Astrocyte (in vitro differentiated cells and primary cell): Measurements from ENCODE around the gene ADORA1.

Experiments
- CTCF ChIP-seq: IDR thresholded peaks from 2 replicates; pipeline ENCODE4 v1.5.1; 2011; ENCODE audit warnings: low read depth, mild to moderate bottlenecking, inconsistent platforms, low read length, moderate library complexity; ENCODE audit not compliant: insufficient read depth
- EZH2 ChIP-seq: IDR thresholded peaks from 2 replicates; pipeline ENCODE4 v1.6.1; 2012; ENCODE audit warnings: mild to moderate bottlenecking, low read length, inconsistent platforms; ENCODE audit not compliant: insufficient read depth

DNA sequence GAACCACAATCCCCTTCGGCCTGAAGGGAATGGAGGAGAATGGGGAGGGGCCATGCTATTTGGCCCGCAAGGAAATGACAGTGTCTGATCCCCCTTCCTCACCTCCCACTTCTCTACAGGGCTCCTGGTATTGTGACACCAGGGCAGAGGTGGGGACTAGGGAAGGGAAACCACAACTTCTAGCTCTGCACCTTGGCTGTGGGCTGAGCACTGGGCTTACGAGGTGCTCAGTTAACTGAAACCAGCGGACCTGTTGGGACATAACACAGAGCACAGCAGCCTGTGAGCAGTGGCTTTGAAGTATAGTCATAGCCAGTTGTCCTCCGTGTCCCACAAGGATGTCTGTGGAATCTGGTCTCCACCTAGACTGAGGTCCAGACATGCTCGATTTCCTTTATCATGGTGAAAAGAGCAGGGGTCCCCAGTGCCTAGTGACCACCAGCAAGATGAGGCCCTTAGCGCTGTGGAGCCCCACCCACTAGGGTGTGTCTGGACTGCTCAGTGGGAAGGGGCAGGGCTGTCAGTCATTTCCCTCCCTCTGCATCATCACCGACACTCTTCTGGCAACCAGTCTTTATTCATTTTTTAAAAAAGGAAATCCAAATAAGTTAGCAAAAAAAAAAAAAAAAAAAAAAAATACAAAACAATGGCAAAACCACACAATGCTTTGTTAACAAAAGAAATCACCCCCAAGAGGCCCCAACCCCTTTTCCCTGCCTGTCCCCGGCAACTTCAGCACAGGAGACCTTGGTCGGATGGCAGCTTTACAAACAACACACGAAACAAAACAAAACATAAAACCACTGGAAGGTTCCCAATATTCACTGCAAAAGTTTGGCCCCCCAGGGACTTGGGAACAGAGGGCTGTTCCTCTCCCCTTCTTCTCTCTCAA, 44.7 kb upstream of the ADORA1 start:
- TF ChIP-seq CTCF (no peak), EZH2 (no peak)
